MM.1S (cell line): ENCODE data around the gene PCLAF.

ENCODE experiments used
- DNase-seq: peaks from one replicate; pipeline ENCODE4 v3.0.0-alpha.2; 2015
- H2AFZ ChIP-seq: fragments of 300-600 bp; sonication (generic); 2 replicates; pipeline ENCODE4 v1.6.0; 2016; ENCODE audit warnings: antibody characterized with exemption, low read length
- H3F3A ChIP-seq: fragments of 300-600 bp; sonication (generic); 2 replicates; pipeline ENCODE4 v1.6.1; 2016; ENCODE audit warnings: mild to moderate bottlenecking, antibody characterized with exemption, low read length, moderate library complexity, mixed read lengths; ENCODE audit not compliant: insufficient read depth
- H3K27ac ChIP-seq: fragments of 300-600 bp; sonication (generic); 2 replicates; pipeline ENCODE4 v1.5.1; 2016; ENCODE audit warnings: mild to moderate bottlenecking, low read length
- H3K27me3 ChIP-seq: fragments of 300-600 bp; sonication (generic); replicated peaks from 2 replicates; pipeline ENCODE4 v1.6.0; 2016; ENCODE audit warnings: low read length; ENCODE audit not compliant: insufficient read depth
- H3K36me3 ChIP-seq: fragments of 300-600 bp; sonication (generic); replicated peaks from 2 replicates; pipeline ENCODE4 v1.6.1; 2016; ENCODE audit warnings: mild to moderate bottlenecking, low read length, mixed read lengths; ENCODE audit not compliant: insufficient read depth
- H3K4me1 ChIP-seq: fragments of 300-600 bp; sonication (generic); 2 replicates; pipeline ENCODE4 v1.6.1; 2016; ENCODE audit warnings: low read length, mixed read lengths
- H3K4me2 ChIP-seq: fragments of 300-600 bp; sonication (generic); 2 replicates; pipeline ENCODE4 v1.6.0; 2016; ENCODE audit warnings: low read depth, low read length
- H3K4me3 ChIP-seq: fragments of 300-600 bp; sonication (generic); 2 replicates; pipeline ENCODE4 v1.5.1; 2016; ENCODE audit warnings: low read length, mixed read lengths
- H3K79me2 ChIP-seq: fragments of 300-600 bp; sonication (generic); 2 replicates; pipeline ENCODE4 v1.6.1; 2016; ENCODE audit warnings: mixed run types, low read length, mixed read lengths
- H3K9ac ChIP-seq: fragments of 300-600 bp; sonication (generic); 2 replicates; pipeline ENCODE4 v1.6.1; 2016; ENCODE audit warnings: low read length, mixed read lengths
- H3K9me2 ChIP-seq: fragments of 300-600 bp; sonication (generic); replicated peaks from 2 replicates; pipeline ENCODE4 v1.6.1; 2016; ENCODE audit warnings: mild to moderate bottlenecking, low read length, mixed read lengths; ENCODE audit not compliant: insufficient read depth
- H3K9me3 ChIP-seq: fragments of 300-600 bp; sonication (generic); replicated peaks from 2 replicates; pipeline ENCODE4 v1.6.1; 2016; ENCODE audit warnings: mild to moderate bottlenecking, low read length, mixed read lengths; ENCODE audit not compliant: insufficient read depth
- H4K20me1 ChIP-seq: fragments of 300-600 bp; sonication (generic); 2 replicates; pipeline ENCODE4 v1.6.1; 2016; ENCODE audit warnings: mild to moderate bottlenecking, low read length, moderate library complexity, mixed read lengths; ENCODE audit not compliant: insufficient read depth
- EZH2 ChIP-seq: fragments of 300-600 bp; sonication (generic); optimal IDR thresholded peaks from 2 replicates; pipeline ENCODE3; 2017; ENCODE audit warnings: low read depth, mild to moderate bottlenecking, antibody characterized with exemption, low read length, mixed read lengths
- EZH2phosphoT487 ChIP-seq: fragments of 300-600 bp; sonication (generic); IDR thresholded peaks from 2 replicates; pipeline ENCODE4 v1.6.1; 2018; ENCODE audit warnings: antibody characterized with exemption, low read length
- TF ChIP-seq, protein P1 (sequence below): fragments of 300-600 bp; sonication (generic); IDR thresholded peaks from 2 replicates; pipeline ENCODE4 v1.5.1; 2016; ENCODE audit warnings: antibody characterized with exemption, low read length, mixed read lengths

PCLAF gene

DNA sequence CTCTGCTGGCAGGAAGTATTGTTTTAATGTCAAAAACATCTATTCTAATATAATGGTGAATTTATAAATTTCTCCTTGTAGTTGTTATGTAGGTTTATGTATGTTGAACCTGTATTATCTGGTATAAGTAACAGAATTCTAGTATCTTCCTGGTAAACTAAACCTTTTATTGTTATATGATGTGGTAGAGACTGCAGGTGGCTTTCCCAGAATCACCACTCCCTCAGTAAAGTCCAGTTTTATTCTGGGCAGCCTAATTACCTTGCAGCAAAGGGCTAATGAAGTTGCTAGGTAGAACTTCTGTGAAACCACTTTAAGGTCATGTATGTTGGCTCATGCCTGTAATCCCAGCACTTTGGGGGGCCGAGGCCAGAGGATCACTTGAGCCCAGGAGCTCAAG lies 40.9 kb downstream of the PCLAF start:
- no peaks in the 10 kb centered on the region for H3F3A ChIP-seq
- H2AFZ ChIP-seq: no peak overlapping the region
- no peak overlapping the region for H3K9ac ChIP-seq
- no peak overlapping the region for H3K4me3 ChIP-seq
- no peaks in the 10 kb centered on the region for H4K20me1 ChIP-seq
- no peak overlapping the region for H3K27ac ChIP-seq
- H3K79me2 ChIP-seq: 0 out of 2 replicates have a peak, but pooled peaks cover 7% of the 10 kb centered on the region
- H3K4me2 ChIP-seq: no peak overlapping the region
- no peaks in the 10 kb centered on the region for H3K9me2 ChIP-seq
- H3K27me3 ChIP-seq: no peaks in the 10 kb centered on the region
- no peak for DNase-seq
- H3K36me3 ChIP-seq: no peaks in the 10 kb centered on the region
- TF ChIP-seq, protein P1, sequence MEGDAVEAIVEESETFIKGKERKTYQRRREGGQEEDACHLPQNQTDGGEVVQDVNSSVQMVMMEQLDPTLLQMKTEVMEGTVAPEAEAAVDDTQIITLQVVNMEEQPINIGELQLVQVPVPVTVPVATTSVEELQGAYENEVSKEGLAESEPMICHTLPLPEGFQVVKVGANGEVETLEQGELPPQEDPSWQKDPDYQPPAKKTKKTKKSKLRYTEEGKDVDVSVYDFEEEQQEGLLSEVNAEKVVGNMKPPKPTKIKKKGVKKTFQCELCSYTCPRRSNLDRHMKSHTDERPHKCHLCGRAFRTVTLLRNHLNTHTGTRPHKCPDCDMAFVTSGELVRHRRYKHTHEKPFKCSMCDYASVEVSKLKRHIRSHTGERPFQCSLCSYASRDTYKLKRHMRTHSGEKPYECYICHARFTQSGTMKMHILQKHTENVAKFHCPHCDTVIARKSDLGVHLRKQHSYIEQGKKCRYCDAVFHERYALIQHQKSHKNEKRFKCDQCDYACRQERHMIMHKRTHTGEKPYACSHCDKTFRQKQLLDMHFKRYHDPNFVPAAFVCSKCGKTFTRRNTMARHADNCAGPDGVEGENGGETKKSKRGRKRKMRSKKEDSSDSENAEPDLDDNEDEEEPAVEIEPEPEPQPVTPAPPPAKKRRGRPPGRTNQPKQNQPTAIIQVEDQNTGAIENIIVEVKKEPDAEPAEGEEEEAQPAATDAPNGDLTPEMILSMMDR: no peak
- TF ChIP-seq EZH2 (no peak), EZH2phosphoT487 (no peak)
- no peaks in the 10 kb centered on the region for H3K9me3 ChIP-seq
- no peaks in the 10 kb centered on the region for H3K4me1 ChIP-seq

DNA sequence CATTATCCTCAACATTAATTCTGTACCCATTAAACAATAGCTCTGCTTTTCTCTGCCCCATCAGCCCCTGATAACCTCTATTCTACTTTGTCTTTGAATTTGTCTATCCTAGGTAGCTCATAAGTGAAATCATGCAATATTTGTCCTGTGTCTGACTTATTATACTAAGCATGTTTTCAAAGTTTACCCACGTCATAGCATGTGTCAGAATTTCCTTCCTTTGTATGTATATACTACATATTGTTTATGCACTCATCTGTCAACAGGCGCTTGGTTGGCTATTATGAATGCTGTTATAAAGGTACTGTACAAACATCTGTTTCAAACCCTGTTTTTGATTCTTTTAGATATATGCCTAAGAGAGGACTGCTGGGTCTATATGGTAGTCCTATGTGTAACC lies 43.5 kb downstream of the PCLAF start:
- no peaks in the 10 kb centered on the region for H3K79me2 ChIP-seq
- TF ChIP-seq EZH2: no peak
- TF ChIP-seq, protein P1: no peak
- TF ChIP-seq EZH2phosphoT487: no peak

DNA sequence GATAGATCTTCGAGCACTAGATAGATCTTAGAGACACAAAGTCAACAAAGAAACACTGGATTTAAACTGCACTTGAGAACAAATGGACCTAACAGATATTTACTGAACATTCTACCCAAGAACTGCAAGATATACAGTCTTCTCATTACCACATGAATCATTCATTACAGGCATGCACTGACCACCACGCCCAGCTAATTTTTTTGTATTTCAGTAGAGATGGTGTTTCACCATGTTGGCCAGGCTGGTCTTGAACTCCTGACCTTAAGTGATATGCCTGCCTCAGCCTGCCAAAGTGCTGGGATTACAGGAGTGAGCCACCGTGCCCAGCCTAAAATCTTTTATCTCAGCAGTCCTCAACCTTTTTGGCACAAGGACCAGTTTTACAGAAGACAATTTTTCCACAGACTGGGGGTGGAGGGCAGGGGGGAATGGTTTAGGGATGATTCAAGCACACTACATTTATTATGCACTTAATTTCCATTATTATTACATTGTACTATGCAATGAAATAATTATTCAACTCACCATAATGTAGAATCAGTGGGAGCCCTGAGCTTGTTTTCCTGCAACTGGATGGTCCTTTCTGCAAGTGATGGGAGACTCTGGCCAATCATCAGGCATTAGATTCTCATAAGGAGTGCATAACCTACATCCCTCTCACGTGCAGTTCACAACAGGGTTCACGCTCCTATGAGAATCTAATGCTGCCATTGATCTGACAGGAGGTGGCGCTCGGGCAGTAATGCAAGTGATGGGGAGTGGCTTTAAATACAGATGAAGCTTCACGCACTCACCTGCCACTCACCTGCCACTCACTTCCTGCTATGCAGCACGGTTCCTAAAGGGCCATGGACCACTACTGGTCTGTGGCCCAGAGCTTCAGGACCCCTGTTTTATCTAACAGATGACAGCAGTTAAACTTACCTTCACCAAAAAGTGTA lies 47.0 kb downstream of the PCLAF start:
- H3K9me2 ChIP-seq: no peaks in the 10 kb centered on the region
- no peak overlapping the region for H3K4me2 ChIP-seq
- H3K36me3 ChIP-seq: no peaks in the 10 kb centered on the region
- H3K4me3 ChIP-seq: no peak overlapping the region
- no peaks in the 10 kb centered on the region for H3F3A ChIP-seq
- TF ChIP-seq EZH2phosphoT487 (no peak), EZH2 (no peak)
- TF ChIP-seq, protein P1: no peak
- H3K27me3 ChIP-seq: no peaks in the 10 kb centered on the region
- H4K20me1 ChIP-seq: no peaks in the 10 kb centered on the region
- no peak overlapping the region for H3K9ac ChIP-seq
- H3K27ac ChIP-seq: no peak overlapping the region
- DNase-seq: no peak
- no peaks in the 10 kb centered on the region for H3K9me3 ChIP-seq
- no peaks in the 10 kb centered on the region for H3K79me2 ChIP-seq
- no peaks in the 10 kb centered on the region for H3K4me1 ChIP-seq
- no peak overlapping the region for H2AFZ ChIP-seq

More for the DNA sequence above, 43.5 kb downstream of the PCLAF start:
- Histone ChIP-seq H3K27ac (no peak overlapping the region), H3K9me2 (no peaks in the 10 kb centered on the region), H3F3A (no peaks in the 10 kb centered on the region), H3K4me2 (no peak overlapping the region), H3K4me3 (no peak overlapping the region), H3K4me1 (no peaks in the 10 kb centered on the region), H3K9me3 (no peaks in the 10 kb centered on the region), H3K27me3 (no peaks in the 10 kb centered on the region), H3K36me3 (no peaks in the 10 kb centered on the region), H4K20me1 (no peaks in the 10 kb centered on the region), H3K9ac (no peak overlapping the region), H2AFZ (no peak overlapping the region)
- no peak for DNase-seq
